ENCODE results near the gene GPATCH8.
"Not testable (repeated sequence)": the region's sequence is repeated elsewhere in the genome, so short reads cannot be mapped to it uniquely, and the experiment has no call there.

Gene GPATCH8

GRCh38 chr17:44503147-44504029 lies at the start of gene GPATCH8:
TSS of gene GPATCH8 (minus strand) at chr17:44503406. CDS start at chr17:44503370, 36 bp downstream.
- DNase-seq = peak; percentile 92

- no peak for DNase-seq
Observed at GRCh38 chr17:44552361-44552760, 49.2 kb upstream of the GPATCH8 start.

- DNase-seq = no peak
Observed at GRCh38 chr17:44549686-44550085, 46.5 kb upstream of the GPATCH8 start.

GRCh38 chr17:44548376-44549230 lies 45.4 kb upstream of the GPATCH8 start:
- DNase-seq = no peak

GRCh38 chr17:44547625-44548267 lies 44.5 kb upstream of the GPATCH8 start:
- no peak for DNase-seq

- DNase-seq = no peak
Observed at GRCh38 chr17:44546671-44547606, 43.7 kb upstream of the GPATCH8 start.

GRCh38 chr17:44543905-44544523 lies 40.8 kb upstream of the GPATCH8 start:
- DNase-seq = no peak

- DNase-seq = no peak
Observed at GRCh38 chr17:44543213-44543904, 40.2 kb upstream of the GPATCH8 start.

GRCh38 chr17:44541884-44542581 lies 38.8 kb upstream of the GPATCH8 start:
- no peak for DNase-seq

GRCh38 chr17:44540246-44541084 lies 37.3 kb upstream of the GPATCH8 start:
- no peak for DNase-seq

GRCh38 chr17:44539673-44540072 lies 36.5 kb upstream of the GPATCH8 start:
- DNase-seq = no peak

- not testable (repeated sequence) for DNase-seq
Observed at GRCh38 chr17:44537922-44538321, 34.7 kb upstream of the GPATCH8 start.

GRCh38 chr17:44536090-44536953 lies 33.1 kb upstream of the GPATCH8 start:
- no peak for DNase-seq

GRCh38 chr17:44533533-44534246 lies 30.5 kb upstream of the GPATCH8 start:
- DNase-seq = peak; percentile 74

- no peak for DNase-seq
Observed at GRCh38 chr17:44530896-44531418, 27.8 kb upstream of the GPATCH8 start.

- no peak for DNase-seq
Observed at GRCh38 chr17:44529864-44530263, 26.7 kb upstream of the GPATCH8 start.

- DNase-seq = no peak
Observed at GRCh38 chr17:44527954-44528353, 24.7 kb upstream of the GPATCH8 start.

All from NCI-H2227 treated with DMSO at 0.1 percent for 48 hours (cell line).